ENCODE data around the gene NOP14. TPM values are rescaled to one million over a fixed set of nuclear protein-coding genes. Genes with fewer than 3 reads are reported as not detected.

NOP14 gene
- total and polyA plus RNA-seq, 2 experiments from 2014 or later, result 15.9 to 20.5 TPM

GRCh38 chr4:2925931-2926860 lies 37.0 kb downstream of the NOP14 start:
- Histone ChIP-seq H3K79me2 (ENCODE audit: insufficient read depth) (peaks cover 43% of the 10 kb centered on the region), H3K9me3 (ENCODE audit: low read depth) (no peaks in the 10 kb centered on the region), H3K36me3 (ENCODE audit: low read depth) (no peaks in the 10 kb centered on the region; the same call in 1 of the 2 replicates), H3K9ac (no peak overlapping the region), H3K9me2 (ENCODE audit: insufficient read depth) (no peaks in the 10 kb centered on the region), H3K27ac (no peak overlapping the region), H3F3A (ENCODE audit: insufficient read depth) (peaks cover 12% of the 10 kb centered on the region; the same call in 1 of the 2 replicates), H3K4me1 (ENCODE audit: insufficient read depth) (no peaks in the 10 kb centered on the region), H4K20me1 (ENCODE audit: insufficient read depth) (no peaks in the 10 kb centered on the region), H3K4me2 (ENCODE audit: unreplicated experiment) (no peak overlapping the region), H2AFZ (no peak overlapping the region), H3K4me3 (no peak overlapping the region), H3K27me3 (replicated peaks; ENCODE audit: insufficient read depth) (no peaks in the 10 kb centered on the region)
- in situ Hi-C loops (cut with MboI), result no loop called here
- DNase-seq, result no peak
- TF ChIP-seq EZH2 (IDR thresholded peaks at IDR 0.05; ENCODE audit: insufficient read depth, poor library complexity, severe bottlenecking) (no peak), EZH2phosphoT487 (IDR thresholded peaks at IDR 0.05; ENCODE audit: insufficient read depth, low read depth) (no peak)
- 93 to 95% methylated on average over 40 to 41 of the region's 41 CpGs for WGBS, 2 experiments (ENCODE audit: low coverage in 1 of 2, low lambda C conversion rate in 2 of 2, missing lambda C conversion rate in 2 of 2)

- H4K20me1 ChIP-seq (ENCODE audit: insufficient read depth), result no peaks in the 10 kb centered on the region
- no peak overlapping the region for H3K4me2 ChIP-seq (ENCODE audit: unreplicated experiment)
- TF ChIP-seq EZH2phosphoT487 (IDR thresholded peaks at IDR 0.05; ENCODE audit: insufficient read depth, low read depth) (no peak), EZH2 (IDR thresholded peaks at IDR 0.05; ENCODE audit: insufficient read depth, poor library complexity, severe bottlenecking) (no peak)
- WGBS, 2 experiments (ENCODE audit: low coverage in 1 of 2, low lambda C conversion rate in 2 of 2, missing lambda C conversion rate in 2 of 2), result 94 to 98% methylated on average over 5 of the region's 5 CpGs
- no peaks in the 10 kb centered on the region for H3K4me1 ChIP-seq (ENCODE audit: insufficient read depth)
- no peak for DNase-seq
- no peak overlapping the region for H3K9ac ChIP-seq
- H3K9me3 ChIP-seq (ENCODE audit: low read depth), result no peaks in the 10 kb centered on the region
- H3K4me3 ChIP-seq, result no peak overlapping the region
- no peak overlapping the region for H3K27ac ChIP-seq
- no peaks in the 10 kb centered on the region for H3K9me2 ChIP-seq (ENCODE audit: insufficient read depth)
- H2AFZ ChIP-seq, result no peak overlapping the region
- H3K36me3 ChIP-seq (ENCODE audit: low read depth), result no peaks in the 10 kb centered on the region; the same call in 1 of the 2 replicates
- no peaks in the 10 kb centered on the region for H3K27me3 ChIP-seq (replicated peaks; ENCODE audit: insufficient read depth)
- in situ Hi-C loops (cut with MboI), result no loop called here
- peaks cover 50% of the 10 kb centered on the region for H3K79me2 ChIP-seq (ENCODE audit: insufficient read depth)
- H3F3A ChIP-seq (ENCODE audit: insufficient read depth), result peaks cover 12% of the 10 kb centered on the region; the same call in 1 of the 2 replicates
These were observed 37.7 kb downstream of the NOP14 start for GRCh38 chr4:2925496-2925895.

- no peaks in the 10 kb centered on the region for H3K9me2 ChIP-seq (ENCODE audit: insufficient read depth)
- DNase-seq, result no peak
- in situ Hi-C loops (cut with MboI), result no loop called here
- H3K27ac ChIP-seq, result no peak overlapping the region
- 92 to 95% methylated on average over 7 of the region's 7 CpGs for WGBS, 2 experiments (ENCODE audit: low coverage in 1 of 2, low lambda C conversion rate in 2 of 2, missing lambda C conversion rate in 2 of 2)
- peaks cover 57% of the 10 kb centered on the region for H3K79me2 ChIP-seq (ENCODE audit: insufficient read depth)
- peaks cover 4% of the 10 kb centered on the region; the same call in 1 of the 2 replicates for H3K36me3 ChIP-seq (ENCODE audit: low read depth)
- no peaks in the 10 kb centered on the region for H3K4me1 ChIP-seq (ENCODE audit: insufficient read depth)
- no peaks in the 10 kb centered on the region for H3K9me3 ChIP-seq (ENCODE audit: low read depth)
- no peak overlapping the region for H3K4me2 ChIP-seq (ENCODE audit: unreplicated experiment)
- no peak overlapping the region for H3K9ac ChIP-seq
- H3F3A ChIP-seq (ENCODE audit: insufficient read depth), result peaks cover 8% of the 10 kb centered on the region; the same call in 1 of the 2 replicates
- TF ChIP-seq EZH2 (IDR thresholded peaks at IDR 0.05; ENCODE audit: insufficient read depth, poor library complexity, severe bottlenecking), result no peak
- no peak for TF ChIP-seq EZH2phosphoT487 (IDR thresholded peaks at IDR 0.05; ENCODE audit: insufficient read depth, low read depth)
- H4K20me1 ChIP-seq (ENCODE audit: insufficient read depth), result no peaks in the 10 kb centered on the region
- no peak overlapping the region for H3K4me3 ChIP-seq
- H3K27me3 ChIP-seq (replicated peaks; ENCODE audit: insufficient read depth), result no peaks in the 10 kb centered on the region
- no peak overlapping the region for H2AFZ ChIP-seq
These were observed 38.4 kb downstream of the NOP14 start for GRCh38 chr4:2924765-2925301.

GRCh38 chr4:2924286-2924685 lies 38.9 kb downstream of the NOP14 start:
- peaks cover 8% of the 10 kb centered on the region; the same call in 1 of the 2 replicates for H3K36me3 ChIP-seq (ENCODE audit: low read depth)
- H3K4me1 ChIP-seq (ENCODE audit: insufficient read depth), result no peaks in the 10 kb centered on the region
- H3K4me2 ChIP-seq (ENCODE audit: unreplicated experiment), result no peak overlapping the region
- no peaks in the 10 kb centered on the region for H3K27me3 ChIP-seq (replicated peaks; ENCODE audit: insufficient read depth)
- no peak overlapping the region for H3K9ac ChIP-seq
- H2AFZ ChIP-seq, result no peak overlapping the region
- no peaks in the 10 kb centered on the region for H4K20me1 ChIP-seq (ENCODE audit: insufficient read depth)
- H3K4me3 ChIP-seq, result no peak overlapping the region
- no peaks in the 10 kb centered on the region for H3K9me3 ChIP-seq (ENCODE audit: low read depth)
- no peaks in the 10 kb centered on the region for H3K9me2 ChIP-seq (ENCODE audit: insufficient read depth)
- 88 to 92% methylated on average over 6 to 7 of the region's 8 CpGs for WGBS, 2 experiments (ENCODE audit: low coverage in 1 of 2, low lambda C conversion rate in 2 of 2, missing lambda C conversion rate in 2 of 2)
- no peak for DNase-seq
- H3K79me2 ChIP-seq (ENCODE audit: insufficient read depth), result peaks cover 63% of the 10 kb centered on the region
- in situ Hi-C loops (cut with MboI), result no loop called here
- no peak for TF ChIP-seq EZH2 (IDR thresholded peaks at IDR 0.05; ENCODE audit: insufficient read depth, poor library complexity, severe bottlenecking)
- no peak for TF ChIP-seq EZH2phosphoT487 (IDR thresholded peaks at IDR 0.05; ENCODE audit: insufficient read depth, low read depth)
- H3K27ac ChIP-seq, result no peak overlapping the region
- peaks cover 2% of the 10 kb centered on the region; the same call in 1 of the 2 replicates for H3F3A ChIP-seq (ENCODE audit: insufficient read depth)
